ENCODE measurements around the gene TDRD1. TPM values are rescaled to one million over a fixed set of nuclear protein-coding genes. Genes with fewer than 3 reads are reported as not detected.

Gene TDRD1
- total RNA-seq, 1 donor from 2014 or later, result 0.41 TPM

Small RNA genes lying within 50 kb of the gene (small RNA-seq; reads per million reads assigned to genes)
- gene RF02277, result not detected

Other genes starting within 250 kb of the TDRD1 start
- 3.3 TPM for gene ADRB1, start 135.5 kb upstream of the TDRD1 start, total RNA-seq
- gene CCDC186, start 5.2 kb upstream of the TDRD1 start, total RNA-seq, result 45.2 TPM
- 2.9 TPM for gene VWA2, start 59.9 kb downstream of the TDRD1 start, total RNA-seq
- gene AFAP1L2, start 225.1 kb downstream of the TDRD1 start, total RNA-seq, result 6.1 TPM